ENCODE measurements around the gene SLC44A5. TPM values are rescaled to one million over a fixed set of nuclear protein-coding genes. Genes with fewer than 3 reads are reported as not detected.

SLC44A5 gene
- total and polyA plus RNA-seq, 2 donors (not counting 1 experiment from before 2014, with no cell fraction given): 2.8 to 4.2 TPM

GRCh38 chr1:75273110-75273509 lies 337.8 kb downstream of the SLC44A5 start:
- no peaks in the 10 kb centered on the region for H3K79me2 ChIP-seq (ENCODE audit: control insufficient read depth, insufficient read depth, low read length)
- H3K9me3 Mint-ChIP-seq (ENCODE audit: insufficient read depth): no peaks in the 10 kb centered on the region
- no peak overlapping the region for H3K27ac ChIP-seq (ENCODE audit: low read length in 2 of 2)
- no peak overlapping the region for H3K27ac Mint-ChIP-seq
- ATAC-seq (ENCODE audit: low read depth) (no peak), DNase-seq (no peak)
- H3K9ac ChIP-seq (ENCODE audit: low read length): no peak overlapping the region
- H3K27me3 Mint-ChIP-seq: no peaks in the 10 kb centered on the region
- TF ChIP-seq CTCF (IDR thresholded peaks at IDR 0.05) (no peak), EZH2 (IDR thresholded peaks at IDR 0.05; ENCODE audit: borderline replicate concordance, insufficient read depth, low read depth, low read length, poor library complexity, severe bottlenecking) (no peak)
- no peaks in the 10 kb centered on the region for H3K4me1 ChIP-seq (ENCODE audit: control insufficient read depth in 2 of 2, insufficient read depth in 2 of 2, low read length in 2 of 2)
- no peaks in the 10 kb centered on the region for H3K36me3 ChIP-seq (replicated peaks in 1 of 2; ENCODE audit: control extremely low read depth in 1 of 2, control insufficient read depth in 1 of 2, extremely low read depth in 1 of 2, insufficient read depth in 2 of 2, low read length in 1 of 2)
- WGBS (ENCODE audit: insufficient coverage): no CpG with 5 or more reads among the region's 2 CpGs
- H2AFZ ChIP-seq (ENCODE audit: insufficient read depth, low read depth, low read length, poor library complexity, severe bottlenecking): no peak overlapping the region
- H3K4me1 Mint-ChIP-seq: no peaks in the 10 kb centered on the region
- POLR2A ChIA-PET: no interaction called here
- CTCF ChIA-PET: no interaction called here
- no peaks in the 10 kb centered on the region for H4K20me1 ChIP-seq (ENCODE audit: control insufficient read depth, insufficient read depth, low read length, poor library complexity, severe bottlenecking)
- H3K4me3 Mint-ChIP-seq: no peak overlapping the region
- H3K4me2 ChIP-seq (replicated peaks; ENCODE audit: low read depth, low read length, poor library complexity, severe bottlenecking): no peak overlapping the region
- H3K9me3 ChIP-seq (ENCODE audit: control extremely low read depth in 1 of 3, control insufficient read depth in 2 of 3, insufficient read depth in 1 of 3, low read length in 2 of 3): no peaks in the 10 kb centered on the region
- intact Hi-C loops (cut with micrococcal nuclease): no loop called here
- H3K27me3 ChIP-seq (replicated peaks in 1 of 4; ENCODE audit: control extremely low read depth in 1 of 4, control insufficient read depth in 3 of 4, insufficient read depth in 4 of 4, low read length in 3 of 4): no peaks in the 10 kb centered on the region
- no peak overlapping the region for H3K4me3 ChIP-seq (ENCODE audit: control extremely low read depth in 1 of 5, extremely low read depth in 1 of 5, insufficient read depth in 1 of 5, low read depth in 2 of 5, low read length in 4 of 5)

- Histone ChIP-seq H3K9me3 (ENCODE audit: control extremely low read depth in 1 of 3, control insufficient read depth in 2 of 3, insufficient read depth in 1 of 3, low read length in 2 of 3) (no peaks in the 10 kb centered on the region), H3K4me2 (replicated peaks; ENCODE audit: low read depth, low read length, poor library complexity, severe bottlenecking) (no peak overlapping the region), H3K4me1 (ENCODE audit: control insufficient read depth in 2 of 2, insufficient read depth in 2 of 2, low read length in 2 of 2) (peaks cover 11 to 14% of the 10 kb centered on the region in 2 donors), H3K27ac (ENCODE audit: low read length in 2 of 2) (no peak overlapping the region), H3K4me3 (ENCODE audit: control extremely low read depth in 1 of 5, extremely low read depth in 1 of 5, insufficient read depth in 1 of 5, low read depth in 2 of 5, low read length in 4 of 5) (no peak overlapping the region), H2AFZ (ENCODE audit: insufficient read depth, low read depth, low read length, poor library complexity, severe bottlenecking) (peak overlapping the region; percentile 54), H3K79me2 (ENCODE audit: control insufficient read depth, insufficient read depth, low read length) (no peaks in the 10 kb centered on the region), H3K27me3 (replicated peaks in 1 of 4; ENCODE audit: control extremely low read depth in 1 of 4, control insufficient read depth in 3 of 4, insufficient read depth in 4 of 4, low read length in 3 of 4) (no peaks in the 10 kb centered on the region), H3K9ac (ENCODE audit: low read length) (no peak overlapping the region), H4K20me1 (ENCODE audit: control insufficient read depth, insufficient read depth, low read length, poor library complexity, severe bottlenecking) (no peaks in the 10 kb centered on the region), H3K36me3 (replicated peaks in 1 of 2; ENCODE audit: control extremely low read depth in 1 of 2, control insufficient read depth in 1 of 2, extremely low read depth in 1 of 2, insufficient read depth in 2 of 2, low read length in 1 of 2) (no peaks in the 10 kb centered on the region)
- Mint-ChIP-seq H3K9me3 (ENCODE audit: insufficient read depth) (no peaks in the 10 kb centered on the region), H3K4me1 (peaks cover 24% of the 10 kb centered on the region), H3K27me3 (no peaks in the 10 kb centered on the region), H3K4me3 (no peak overlapping the region), H3K27ac (no peak overlapping the region)
- WGBS (ENCODE audit: insufficient coverage): 0% methylated on average over 2 of the region's 6 CpGs
- intact Hi-C loops (cut with micrococcal nuclease): loop anchor here (1.0 to 5.0 kb wide), 2 partner anchors 33 to 367 kb away; no protein-coding TSS in a partner anchor
- ChIA-PET CTCF (interaction anchor here (0.6 to 3.0 kb wide), 14 partner anchors 8 to 376 kb away, joined by 3 to 29 read pairs (median 5); no protein-coding TSS in a partner anchor), POLR2A (no interaction called here)
- DNase-seq: peak; percentile 51
- ATAC-seq (ENCODE audit: low read depth): peak; percentile 69
- TF ChIP-seq CTCF (IDR thresholded peaks at IDR 0.05) (peak; percentile 75), EZH2 (IDR thresholded peaks at IDR 0.05; ENCODE audit: borderline replicate concordance, insufficient read depth, low read depth, low read length, poor library complexity, severe bottlenecking) (no peak)
Observed at GRCh38 chr1:75265792-75266191, 345.1 kb downstream of the SLC44A5 start.
